HCT116 (cell line): ENCODE results near the gene RANBP6. TPM values are rescaled to one million over a fixed set of nuclear protein-coding genes. Genes with fewer than 3 reads are reported as not detected.
A peak's percentile ranks its signal among the peaks of the same experiment; 100 is the strongest.

Experiments
- ATAC-seq: fragments of 200-7000 bp; cut with Tn5 transposase; 2 replicates; pipeline ENCODE4 v1.9.1; 2020; ENCODE audit warnings: mild to moderate bottlenecking, moderate library complexity
- BruUV-seq: library from RNA; stranded (reverse); fragments of 400-500 nt; replicated peaks from 2 replicates; lab custom pipeline; 2021; lab: Mats Ljungman, UMichigan
- CTCF ChIA-PET: fragments of 300-600 bp; sonication (Branson Sonifier 250); formaldehyde crosslinking; loops from one replicate; lab custom pipeline; 2021; ENCODE audit warnings: antibody characterized with exemption; lab: Charles Lee
- POLR2A ChIA-PET: fragments of 300-600, 350-600 bp; sonication (Branson Sonifier 250); formaldehyde crosslinking; loops from one replicate; lab custom pipeline; 2021; ENCODE audit warnings: antibody characterized with exemption; lab: Charles Lee
- RAD21 ChIA-PET, 2 experiments: fragments of 300-600 bp; sonication (Branson Sonifier 250); formaldehyde crosslinking; loops; one replicate each; lab custom pipeline; 2023; ENCODE audit warnings: low total read pairs in 2 of 2; ENCODE audit not compliant: uncharacterized antibody in 2 of 2, unreplicated experiment in 2 of 2, low non-redundant PET in 1 of 2; lab: Charles Lee
- DNase-seq: peaks from one replicate; pipeline ENCODE4 v3.0.0-alpha.2; 2010; ENCODE audit warnings: low read depth, low spot score
- H2AFZ ChIP-seq: fragments of 200-600 bp; shearing (Covaris generic), sonication (generic); 2 replicates; pipeline ENCODE4 v1.6.1; 2017; ENCODE audit warnings: low read depth, mixed run types, mixed read lengths, antibody characterized with exemption, low read length; ENCODE audit not compliant: poor library complexity, severe bottlenecking
- H3K27ac ChIP-seq: 2 replicates; pipeline ENCODE4 v1.5.1; 2012; ENCODE audit warnings: low read depth, low read length
- H3K27me3 ChIP-seq: fragments of 200-600 bp; sonication (generic); 2 replicates; pipeline ENCODE4 v1.6.1; 2016; ENCODE audit warnings: mixed run types, low read length, mixed read lengths; ENCODE audit not compliant: insufficient read depth
- H3K36me3 ChIP-seq, 2 experiments: fragments of 200-500 bp in 1 of 2; fragments of 200-600 bp in 1 of 2; sonication (Bioruptor generic) in 1 of 2; sonication (generic) in 1 of 2; 2 replicates each; pipeline versions ENCODE4 v1.5.1 to v1.6.1; 2014 to 2016; ENCODE audit warnings: low read length in 2 of 2, inconsistent platforms in 1 of 2, mixed read lengths in 1 of 2, mixed run types in 1 of 2; ENCODE audit not compliant: insufficient read depth in 2 of 2, control insufficient read depth in 1 of 2
- H3K4me1 ChIP-seq, 2 experiments: fragments of 200-600 bp in 1 of 2; sonication (generic) in 1 of 2; 2 replicates each; pipeline versions ENCODE4 v1.5.1 to v1.6.1; 2012 to 2017; ENCODE audit warnings: low read length in 2 of 2, inconsistent platforms in 1 of 2, mild to moderate bottlenecking in 1 of 2, mixed read lengths in 1 of 2, mixed run types in 1 of 2, moderate library complexity in 1 of 2; ENCODE audit not compliant: insufficient read depth in 2 of 2, control insufficient read depth in 1 of 2
- H3K4me2 ChIP-seq: fragments of 200-600 bp; sonication (generic); 2 replicates; pipeline ENCODE4 v1.6.1; 2017; ENCODE audit warnings: mixed run types, low read length, mixed read lengths
- H3K4me3 ChIP-seq, 2 experiments: fragments of 200-600 bp in 1 of 2; sonication (generic) in 1 of 2; replicated peaks in 1 of 2; 2 replicates each; pipeline ENCODE4 v1.5.1; 2011 to 2016; ENCODE audit warnings: low read length in 2 of 2, control low read depth in 1 of 2, low read depth in 1 of 2, mild to moderate bottlenecking in 1 of 2, mixed read lengths in 1 of 2, mixed run types in 1 of 2
- H3K79me2 ChIP-seq: fragments of 200-600 bp; sonication (generic); 2 replicates; pipeline ENCODE4 v1.6.1; 2017; ENCODE audit warnings: mild to moderate bottlenecking, mixed run types, low read length, moderate library complexity, mixed read lengths; ENCODE audit not compliant: insufficient read depth
- H3K9ac ChIP-seq: fragments of 200-600 bp; sonication (generic); 2 replicates; pipeline ENCODE4 v1.6.1; 2016; ENCODE audit warnings: low read length, mixed read lengths
- H3K9me2 ChIP-seq: fragments of 200-600 bp; sonication (generic), shearing (Covaris generic); 2 replicates; pipeline ENCODE4 v1.6.1; 2017; ENCODE audit warnings: mixed run types, mild to moderate bottlenecking, moderate library complexity; ENCODE audit not compliant: insufficient read depth
- H3K9me3 ChIP-seq, 2 experiments: fragments of 200-500 bp in 1 of 2; fragments of 200-600 bp in 1 of 2; sonication (Bioruptor generic) in 1 of 2; sonication (generic) in 1 of 2; 2 replicates each; pipeline ENCODE4 v1.6.1; 2014 to 2017; ENCODE audit warnings: low read length in 2 of 2, mixed read lengths in 2 of 2, inconsistent platforms in 1 of 2, low read depth in 1 of 2, mild to moderate bottlenecking in 1 of 2, mixed run types in 1 of 2, moderate library complexity in 1 of 2; ENCODE audit not compliant: control insufficient read depth in 1 of 2, insufficient read depth in 1 of 2
- H4K20me1 ChIP-seq: fragments of 200-600 bp; sonication (generic), shearing (Covaris generic); 2 replicates; pipeline ENCODE4 v1.6.1; 2017; ENCODE audit warnings: mixed run types, mild to moderate bottlenecking, moderate library complexity; ENCODE audit not compliant: insufficient read depth
- ATF3 ChIP-seq: IDR thresholded peaks from 2 replicates; pipeline ENCODE4 v1.6.1; 2012
- EGR1 ChIP-seq: IDR thresholded peaks from 2 replicates; pipeline ENCODE4 v1.6.1; 2012; ENCODE audit warnings: low read depth
- EZH2phosphoT487 ChIP-seq: fragments of 200-600 bp; IDR thresholded peaks from 2 replicates; pipeline ENCODE4 v1.6.1; 2018; ENCODE audit warnings: antibody characterized with exemption, borderline replicate concordance
- JUND ChIP-seq: IDR thresholded peaks from 2 replicates; pipeline ENCODE4 v1.6.1; 2012
- MAX ChIP-seq: IDR thresholded peaks from 2 replicates; pipeline ENCODE4 v1.6.1; 2012
- POLR2AphosphoS5 ChIP-seq: IDR thresholded peaks from 2 replicates; pipeline ENCODE4 v1.6.1; 2011; ENCODE audit warnings: mild to moderate bottlenecking, low read depth, low read length, moderate library complexity
- RAD21 ChIP-seq: IDR thresholded peaks from 2 replicates; pipeline ENCODE4 v1.6.1; 2012; ENCODE audit warnings: low read depth, mild to moderate bottlenecking
- REST ChIP-seq: IDR thresholded peaks from 2 replicates; pipeline ENCODE4 v1.6.1; 2012; ENCODE audit warnings: low read depth
- SIN3A ChIP-seq: IDR thresholded peaks from 2 replicates; pipeline ENCODE4 v1.6.1; 2012; ENCODE audit warnings: low read depth
- SRF ChIP-seq: IDR thresholded peaks from 2 replicates; pipeline ENCODE4 v1.6.1; 2012; ENCODE audit warnings: low read depth
- TCF7L2 ChIP-seq: IDR thresholded peaks from 2 replicates; pipeline ENCODE4 v1.7.0; 2011; ENCODE audit warnings: borderline replicate concordance, inconsistent platforms; ENCODE audit not compliant: insufficient read depth, insufficient read length; ENCODE audit errors: extremely low read depth
- ZFX ChIP-seq: fragments of 450-650 bp; IDR thresholded peaks from 2 replicates; pipeline ENCODE4 v1.6.1; 2017
- ZNF274 ChIP-seq: fragments of 200-500 bp; sonication (Bioruptor generic); IDR thresholded peaks from 2 replicates; pipeline ENCODE4 v1.6.1; 2014; ENCODE audit warnings: mild to moderate bottlenecking, low read depth, low read length, inconsistent platforms
- intact Hi-C: fragments of 100-400 bp; cut with micrococcal nuclease; formaldehyde crosslinking; loops from 2 replicates; pipeline ENCODE4 v1.10.0; 2022
- total RNA-seq: library from RNA; stranded (reverse); gene quantifications from one replicate; pipeline ENCODE4 v1.2.1, GENCODE V29; 2021; ENCODE audit not compliant: unreplicated experiment

The RANBP6 gene
- total RNA-seq, 1 experiment from 2014 or later: 12.7 TPM

GRCh38 chr9:6055666-6056065 lies 40.2 kb upstream of the RANBP6 start:
- H4K20me1 ChIP-seq: no peaks in the 10 kb centered on the region
- no peak overlapping the region for H3K9ac ChIP-seq
- ATAC-seq: no peak
- ChIA-PET CTCF (interaction anchor here (0.7 to 3.2 kb wide), 9 partner anchors 32 to 512 kb away, joined by 3 to 129 read pairs (median 12); partner anchors contain the start of genes TPD52L3 and UHRF2), POLR2A (interaction anchor here (1.6 kb wide), 1 partner anchor 251 kb away, joined by 6 read pairs; no protein-coding TSS in a partner anchor), RAD21 (interaction anchor here (0.5 to 0.7 kb wide), 2 partner anchors 250 to 706 kb away, joined by 3 to 4 read pairs; no protein-coding TSS in a partner anchor)
- H3K36me3 ChIP-seq: no peaks in the 10 kb centered on the region
- H3K4me2 ChIP-seq: no peak overlapping the region
- BruUV-seq: no TSS peak
- no peaks in the 10 kb centered on the region for H3K4me1 ChIP-seq
- TF ChIP-seq SIN3A (no peak), TCF7L2 (no peak), RAD21 (no peak), MAX (no peak), JUND (no peak), ZFX (no peak), EZH2phosphoT487 (no peak), SRF (no peak), POLR2AphosphoS5 (no peak), ATF3 (no peak), ZNF274 (no peak), EGR1 (no peak), REST (no peak)
- no peaks in the 10 kb centered on the region for H3K27me3 ChIP-seq
- no peaks in the 10 kb centered on the region for H3K9me3 ChIP-seq
- no peak overlapping the region for H3K27ac ChIP-seq
- H3K9me2 ChIP-seq: no peaks in the 10 kb centered on the region
- H3K4me3 ChIP-seq: no peak overlapping the region
- no peak for DNase-seq
- intact Hi-C loops: loop anchor here (1.0 to 10.0 kb wide), 6 partner anchors 139 to 683 kb away; no protein-coding TSS in a partner anchor
- peak overlapping the region; percentile 81 for H2AFZ ChIP-seq
- no peaks in the 10 kb centered on the region for H3K79me2 ChIP-seq
